Measurements from ENCODE around the gene PTCH1. TPM values are rescaled to one million over a fixed set of nuclear protein-coding genes. Genes with fewer than 3 reads are reported as not detected.
A peak's percentile ranks its signal among the peaks of the same experiment; 100 is the strongest.

Gene PTCH1
- total RNA-seq, 1 donor, result 10.2 TPM

DNA sequence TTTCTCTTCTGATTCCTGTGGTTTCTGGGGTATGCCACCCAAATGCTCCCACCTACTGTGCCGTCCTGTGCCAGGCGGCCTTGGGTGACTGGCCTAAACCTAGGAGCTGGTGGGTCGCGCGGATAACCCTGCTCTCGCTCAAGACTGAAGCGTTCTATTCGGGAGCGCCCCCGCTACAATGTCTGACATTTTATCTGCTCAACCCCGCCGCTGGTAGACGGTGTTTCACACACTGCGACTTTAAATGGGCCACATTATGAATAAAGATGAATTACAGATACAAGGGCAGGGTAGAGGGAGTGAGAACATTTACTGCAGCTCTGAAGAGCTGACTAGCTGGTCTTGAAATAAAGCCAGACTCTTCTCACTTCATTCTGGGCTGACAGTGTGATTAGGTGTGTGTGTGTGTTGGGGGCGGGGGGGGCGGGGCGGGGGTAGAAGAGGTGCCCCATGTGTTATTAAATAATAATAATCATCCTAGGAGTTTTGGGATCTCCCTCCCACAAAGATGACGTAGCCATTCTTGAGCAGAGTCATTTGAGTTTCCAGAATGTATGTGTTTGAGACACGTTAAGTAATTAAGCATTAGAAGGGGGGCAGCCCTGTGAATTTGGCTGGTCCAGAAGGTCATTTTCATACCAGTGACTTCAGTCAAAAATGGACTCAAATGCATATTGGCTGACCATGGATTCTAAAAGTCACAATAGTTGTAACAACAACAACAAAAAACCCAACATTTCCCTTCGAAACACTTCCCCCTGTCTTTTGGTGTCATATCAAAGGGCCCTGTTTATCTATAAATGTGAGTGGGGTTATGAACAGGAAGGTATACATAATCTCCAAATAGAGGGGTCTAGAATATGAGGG, 1.0 kb upstream of the PTCH1 start:
- no peaks in the 10 kb centered on the region for H3K9me3 ChIP-seq (ENCODE audit: low read depth, low read length)
- peaks cover 59% of the 10 kb centered on the region for H3K27me3 ChIP-seq (ENCODE audit: insufficient read depth, low read length)
- peaks cover 18% of the 10 kb centered on the region for H3K4me1 ChIP-seq (ENCODE audit: insufficient read depth, low read length)
- no peak overlapping the region for H3K4me3 ChIP-seq (ENCODE audit: low read length)

DNA sequence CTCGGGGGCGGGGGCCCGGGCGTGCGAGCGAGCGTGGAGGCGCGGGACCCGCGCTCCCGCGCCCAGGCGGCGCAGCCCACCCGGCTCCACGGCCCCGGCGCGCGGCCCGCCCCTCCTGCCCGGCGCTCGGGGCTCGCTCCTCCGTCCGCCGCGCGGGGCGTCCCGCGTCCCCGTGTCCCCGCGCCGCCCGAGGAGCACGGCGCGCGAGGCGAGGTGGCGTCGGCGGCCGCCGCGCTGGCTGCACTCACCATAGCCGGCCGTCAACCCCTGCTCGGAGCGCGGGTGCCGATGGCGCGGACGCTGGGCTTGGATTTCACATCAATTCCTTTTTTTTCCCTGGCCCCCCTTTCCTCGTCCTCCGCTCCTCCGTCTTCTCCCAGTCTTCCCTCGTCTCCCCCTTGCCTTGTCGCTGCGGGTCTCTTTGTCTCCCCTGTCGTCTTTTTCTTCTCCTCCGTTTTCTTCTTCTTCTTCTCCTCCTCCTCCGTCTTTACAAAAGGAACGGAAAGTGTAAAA, 494 bp downstream of the PTCH1 start:
- peak overlapping the region; percentile 32 for H3K4me3 ChIP-seq (ENCODE audit: low read length)
- H3K9me3 ChIP-seq (ENCODE audit: low read depth, low read length), result no peaks in the 10 kb centered on the region
- H3K27me3 ChIP-seq (ENCODE audit: insufficient read depth, low read length), result peaks cover 74% of the 10 kb centered on the region
- peaks cover 20% of the 10 kb centered on the region for H3K4me1 ChIP-seq (ENCODE audit: insufficient read depth, low read length)

DNA sequence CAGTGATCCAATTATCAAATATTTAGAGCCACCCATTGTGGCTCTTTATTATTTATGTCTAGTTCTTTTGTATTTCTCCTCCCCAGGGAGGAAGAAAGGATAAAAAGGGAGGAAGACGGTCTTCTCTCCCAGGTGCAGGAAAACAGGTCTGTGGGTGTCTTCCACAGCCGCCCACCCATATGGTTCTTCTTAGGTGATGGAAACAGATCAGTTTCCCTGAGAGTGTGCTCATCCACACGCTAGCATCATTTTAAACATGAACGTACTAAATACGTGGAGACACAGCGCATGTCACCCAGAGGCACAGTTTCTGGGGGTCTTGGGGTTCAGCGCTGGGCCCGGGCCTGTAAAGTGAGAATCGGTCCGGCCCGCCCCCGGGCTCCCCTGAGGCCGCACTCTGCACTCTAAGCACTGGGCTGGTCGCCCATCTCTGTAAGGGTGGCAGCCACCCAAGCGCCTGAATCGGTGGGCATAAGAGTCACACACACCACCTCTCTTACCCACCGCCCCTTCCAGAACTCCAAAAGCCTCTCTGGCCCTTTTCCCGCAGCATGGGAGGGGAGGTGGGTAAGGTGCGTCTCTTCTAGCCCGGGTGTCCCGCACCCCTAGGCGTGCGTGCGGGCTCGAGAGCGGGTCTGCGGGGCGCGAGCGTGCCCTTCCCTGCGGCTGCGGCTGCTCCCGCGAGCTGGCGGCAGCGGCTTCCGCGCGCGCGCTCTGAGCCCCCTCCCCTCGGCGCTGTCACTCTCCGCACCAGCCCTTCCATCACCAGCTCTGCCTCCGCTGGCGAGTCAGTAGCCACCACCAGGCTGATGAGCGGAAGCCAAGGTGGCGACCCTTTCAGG, 1.3 kb downstream of the PTCH1 start:
- Histone ChIP-seq H3K4me3 (ENCODE audit: low read length) (peak overlapping the region; percentile 19), H3K9me3 (ENCODE audit: low read depth, low read length) (no peaks in the 10 kb centered on the region), H3K4me1 (ENCODE audit: insufficient read depth, low read length) (peaks cover 22% of the 10 kb centered on the region), H3K27me3 (ENCODE audit: insufficient read depth, low read length) (peaks cover 74% of the 10 kb centered on the region)

DNA sequence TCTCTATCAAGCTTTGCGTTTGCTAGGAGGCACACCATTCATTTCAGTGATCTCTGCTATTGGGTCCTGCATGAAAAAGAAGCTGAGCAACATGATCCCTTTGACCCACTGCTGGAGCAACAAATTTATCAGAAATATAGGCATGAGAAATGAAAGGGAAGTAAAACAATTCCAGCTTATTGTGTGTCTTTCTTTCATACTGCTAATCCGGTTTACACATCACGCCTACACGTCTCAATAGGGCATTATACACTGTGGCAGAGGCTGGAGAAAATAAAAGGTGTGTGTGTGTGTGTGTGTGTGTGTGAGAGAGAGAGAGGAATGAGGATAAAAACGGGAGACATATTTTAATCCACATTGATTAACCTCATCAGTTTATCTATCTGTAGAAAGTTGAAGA, 2.4 kb downstream of the PTCH1 start:
- Histone ChIP-seq H3K4me3 (ENCODE audit: low read length) (no peak overlapping the region), H3K4me1 (ENCODE audit: insufficient read depth, low read length) (peaks cover 34% of the 10 kb centered on the region), H3K27me3 (ENCODE audit: insufficient read depth, low read length) (peaks cover 81% of the 10 kb centered on the region), H3K9me3 (ENCODE audit: low read depth, low read length) (no peaks in the 10 kb centered on the region)

DNA sequence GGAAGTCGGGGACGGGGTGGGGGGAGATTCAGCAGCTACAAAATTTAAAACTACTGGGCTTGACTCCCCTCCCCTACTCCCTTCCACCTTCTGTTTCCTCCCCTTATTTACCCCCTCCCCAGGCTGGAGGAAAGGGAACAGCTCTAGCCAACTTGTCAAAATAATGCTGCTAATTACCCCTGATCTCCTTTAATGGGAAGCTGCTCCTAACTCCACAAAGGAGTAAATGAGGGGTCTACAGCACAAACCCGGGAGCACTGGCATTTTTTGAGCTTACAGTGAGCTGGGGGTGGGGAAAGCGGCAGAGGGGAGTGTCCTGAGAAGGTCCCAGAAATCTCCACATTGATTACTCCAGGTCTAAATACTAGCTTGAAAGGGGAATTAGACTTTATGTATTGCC, 3.1 kb downstream of the PTCH1 start:
- Histone ChIP-seq H3K27me3 (ENCODE audit: insufficient read depth, low read length) (peaks cover 81% of the 10 kb centered on the region), H3K4me1 (ENCODE audit: insufficient read depth, low read length) (peaks cover 37% of the 10 kb centered on the region), H3K9me3 (ENCODE audit: low read depth, low read length) (no peaks in the 10 kb centered on the region), H3K4me3 (ENCODE audit: low read length) (no peak overlapping the region)

- Histone ChIP-seq H3K9me3 (ENCODE audit: low read depth, low read length) (no peaks in the 10 kb centered on the region), H3K4me1 (ENCODE audit: insufficient read depth, low read length) (peaks cover 40% of the 10 kb centered on the region), H3K27me3 (ENCODE audit: insufficient read depth, low read length) (peaks cover 76% of the 10 kb centered on the region), H3K4me3 (ENCODE audit: low read length) (no peak overlapping the region)
Observed at GRCh38 chr9:95512709-95513095, 4.1 kb downstream of the PTCH1 start.

- Histone ChIP-seq H3K27me3 (ENCODE audit: insufficient read depth, low read length) (peaks cover 77% of the 10 kb centered on the region), H3K9me3 (ENCODE audit: low read depth, low read length) (no peaks in the 10 kb centered on the region), H3K4me3 (ENCODE audit: low read length) (no peak overlapping the region), H3K4me1 (ENCODE audit: insufficient read depth, low read length) (peaks cover 45% of the 10 kb centered on the region)
Observed at GRCh38 chr9:95511952-95512708, 4.6 kb downstream of the PTCH1 start.

DNA sequence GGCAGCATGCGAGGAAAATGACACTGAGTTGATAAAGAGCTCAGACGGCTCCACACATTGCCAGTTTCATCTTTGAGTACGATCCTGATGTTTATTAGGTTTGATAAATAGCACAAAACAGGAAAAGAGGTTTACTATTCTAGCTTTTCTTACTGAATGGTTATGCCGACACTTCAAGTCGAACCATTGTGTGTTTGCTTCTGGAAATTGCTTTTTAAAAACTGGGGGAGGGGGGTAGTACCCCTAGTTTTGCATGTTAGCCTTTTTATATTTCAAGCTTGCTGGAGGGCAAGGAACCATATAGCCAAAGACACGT, 5.2 kb downstream of the PTCH1 start:
- H3K9me3 ChIP-seq (ENCODE audit: low read depth, low read length), result no peaks in the 10 kb centered on the region
- H3K27me3 ChIP-seq (ENCODE audit: insufficient read depth, low read length), result peaks cover 77% of the 10 kb centered on the region
- no peak overlapping the region for H3K4me3 ChIP-seq (ENCODE audit: low read length)
- H3K4me1 ChIP-seq (ENCODE audit: insufficient read depth, low read length), result peaks cover 45% of the 10 kb centered on the region

DNA sequence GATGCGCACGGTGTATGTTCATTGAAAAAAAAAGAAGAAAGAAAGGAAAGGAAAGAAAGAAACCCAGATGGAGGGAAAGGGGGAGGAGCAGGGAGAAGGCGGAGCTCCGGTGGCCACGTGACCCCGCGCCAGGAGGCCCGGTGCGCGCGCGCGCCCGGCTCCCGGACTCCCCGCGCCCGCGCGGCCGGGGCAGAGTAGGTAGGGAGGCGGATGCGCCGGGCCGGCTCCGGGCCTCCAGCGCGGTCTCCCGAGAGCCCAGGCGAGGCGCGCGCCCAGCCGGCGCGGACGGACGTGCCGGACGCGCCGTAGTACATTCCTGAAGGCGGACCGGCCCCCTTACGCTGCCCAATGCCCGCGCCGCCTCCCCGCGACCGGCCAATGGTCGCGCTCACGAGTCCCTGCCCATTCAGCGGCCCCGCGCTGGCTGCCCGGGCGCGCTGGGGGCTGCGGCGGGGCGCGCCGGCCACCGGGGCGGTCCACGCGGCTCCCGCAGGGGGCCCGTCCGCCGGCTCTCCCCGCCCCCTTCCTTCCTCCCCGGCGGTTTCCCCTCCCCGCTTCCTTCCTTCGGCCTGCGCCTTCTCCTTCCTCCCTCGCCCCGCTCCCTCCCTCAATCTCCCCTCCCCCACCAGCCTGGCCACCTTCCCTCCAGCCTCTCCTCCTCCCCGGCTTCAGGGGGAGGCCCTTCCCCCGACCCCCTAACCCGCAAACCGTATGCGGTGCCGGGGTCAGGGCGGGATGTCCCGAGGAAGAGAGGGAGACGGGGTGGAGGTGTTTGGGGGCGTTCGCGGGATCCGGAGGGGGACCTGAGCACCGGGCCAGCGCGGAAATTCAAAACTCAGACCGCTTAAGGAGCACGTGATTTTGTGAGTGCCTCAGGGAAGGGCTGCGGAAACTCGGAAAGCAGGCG, 5.8 kb downstream of the PTCH1 start:
- peaks cover 47% of the 10 kb centered on the region for H3K4me1 ChIP-seq (ENCODE audit: insufficient read depth, low read length)
- no peaks in the 10 kb centered on the region for H3K9me3 ChIP-seq (ENCODE audit: low read depth, low read length)
- H3K4me3 ChIP-seq (ENCODE audit: low read length), result peak overlapping the region; percentile 58
- H3K27me3 ChIP-seq (ENCODE audit: insufficient read depth, low read length), result peaks cover 78% of the 10 kb centered on the region

DNA sequence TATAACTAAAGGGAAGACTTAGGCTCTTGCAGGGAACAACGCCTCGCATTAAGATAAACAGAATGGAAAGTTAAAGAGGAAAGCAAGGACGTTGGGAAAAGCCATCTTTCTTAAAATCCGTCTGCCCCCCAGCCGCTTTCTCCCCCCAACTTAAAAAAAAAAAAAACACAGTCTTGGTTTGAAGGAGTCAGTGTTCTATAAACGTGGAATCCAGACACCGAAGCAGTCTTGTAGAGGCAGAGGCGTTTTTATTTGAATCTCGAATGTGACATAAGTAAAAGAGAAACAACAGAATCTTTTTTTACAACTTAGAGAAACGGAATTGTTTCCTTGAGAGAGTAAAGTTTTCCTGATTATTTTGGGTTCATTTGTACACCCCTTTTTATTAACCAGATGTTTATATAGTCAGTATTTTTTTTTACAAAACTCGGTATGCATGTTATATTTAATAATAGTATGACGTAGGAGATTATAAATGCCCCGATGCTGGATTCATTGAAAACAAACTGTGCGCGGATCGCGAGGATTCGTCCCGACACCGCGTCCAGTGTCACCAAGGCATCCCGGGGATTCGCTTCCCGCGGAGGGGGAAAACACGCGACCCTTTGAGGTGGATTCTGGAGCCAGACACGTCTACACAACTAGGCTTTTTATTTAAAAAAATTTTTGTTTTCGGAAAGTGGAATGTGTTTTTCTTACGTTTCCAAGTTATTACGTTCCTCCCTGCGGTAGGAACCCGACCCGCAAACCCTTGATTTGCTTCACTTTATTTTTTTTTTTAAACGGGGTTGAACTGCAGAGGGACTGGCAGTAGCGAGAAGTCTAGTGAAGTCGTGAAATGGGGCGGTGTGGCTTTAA, 6.7 kb downstream of the PTCH1 start:
- Histone ChIP-seq H3K4me1 (ENCODE audit: insufficient read depth, low read length) (peaks cover 43% of the 10 kb centered on the region), H3K9me3 (ENCODE audit: low read depth, low read length) (no peaks in the 10 kb centered on the region), H3K27me3 (ENCODE audit: insufficient read depth, low read length) (peaks cover 75% of the 10 kb centered on the region), H3K4me3 (ENCODE audit: low read length) (peak overlapping the region; percentile 58)

GRCh38 chr9:95508968-95509850, 7.6 kb downstream of the PTCH1 start:
- Histone ChIP-seq H3K4me3 (ENCODE audit: low read length) (peak overlapping the region; percentile 34), H3K4me1 (ENCODE audit: insufficient read depth, low read length) (peaks cover 45% of the 10 kb centered on the region), H3K27me3 (ENCODE audit: insufficient read depth, low read length) (peaks cover 75% of the 10 kb centered on the region), H3K9me3 (ENCODE audit: low read depth, low read length) (no peaks in the 10 kb centered on the region)

DNA sequence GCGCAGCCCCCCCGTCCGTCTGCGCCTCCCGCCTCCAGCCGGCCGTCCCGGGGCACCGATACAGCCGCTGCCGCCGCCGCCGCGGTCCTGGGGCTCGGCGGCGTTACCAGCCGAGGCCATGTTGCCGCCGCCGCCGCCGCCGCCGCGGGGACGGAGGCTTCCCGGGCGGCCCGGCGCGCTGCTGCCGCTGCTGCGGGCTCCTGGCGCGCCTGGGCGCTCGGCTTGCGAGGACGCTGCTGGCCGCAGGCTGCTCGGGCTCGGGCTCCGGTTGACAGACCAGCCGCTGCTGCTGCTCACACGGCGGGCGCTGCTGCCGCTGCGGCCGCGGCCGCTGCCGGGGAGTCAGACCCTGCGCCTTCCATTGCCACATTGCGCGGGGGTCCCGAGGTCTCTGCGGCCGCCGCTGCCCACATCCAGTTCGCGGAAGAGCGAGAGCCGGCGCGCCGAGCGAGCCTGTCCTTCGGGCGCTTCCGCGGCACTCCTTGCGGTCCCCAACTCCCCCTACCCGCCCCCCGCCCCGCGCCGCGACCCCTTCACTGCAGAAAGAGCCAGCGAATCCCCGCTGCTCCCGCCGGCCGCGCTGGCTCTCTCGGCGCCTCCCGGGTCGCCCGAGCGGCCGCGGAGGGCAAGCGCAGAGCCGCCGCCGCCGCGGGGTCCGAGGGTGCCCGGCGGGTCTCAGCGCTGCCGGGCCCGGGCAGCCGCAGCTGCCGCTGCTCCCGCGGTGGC, 8.4 kb downstream of the PTCH1 start:
- Histone ChIP-seq H3K27me3 (ENCODE audit: insufficient read depth, low read length) (peaks cover 72% of the 10 kb centered on the region), H3K4me3 (ENCODE audit: low read length) (peak overlapping the region; percentile 71), H3K9me3 (ENCODE audit: low read depth, low read length) (no peaks in the 10 kb centered on the region), H3K4me1 (ENCODE audit: insufficient read depth, low read length) (peaks cover 45% of the 10 kb centered on the region)
